ENCODE results near the gene PPP4R4.
"Not testable (repeated sequence)": the region's sequence is repeated elsewhere in the genome, so short reads cannot be mapped to it uniquely, and the experiment has no call there.

The PPP4R4 gene

GRCh38 chr14:94203473-94204210 is 29.5 kb downstream of the PPP4R4 start:
- H3K4me3 ChIP-seq (ENCODE audit: low read depth, low read length) = no peak overlapping the region
- DNase-seq (ENCODE audit: low read depth) = no peak
- no peak for TF ChIP-seq CTCF (IDR thresholded peaks at IDR 0.05; ENCODE audit: low read depth, low read length, missing control alignments)

DNA sequence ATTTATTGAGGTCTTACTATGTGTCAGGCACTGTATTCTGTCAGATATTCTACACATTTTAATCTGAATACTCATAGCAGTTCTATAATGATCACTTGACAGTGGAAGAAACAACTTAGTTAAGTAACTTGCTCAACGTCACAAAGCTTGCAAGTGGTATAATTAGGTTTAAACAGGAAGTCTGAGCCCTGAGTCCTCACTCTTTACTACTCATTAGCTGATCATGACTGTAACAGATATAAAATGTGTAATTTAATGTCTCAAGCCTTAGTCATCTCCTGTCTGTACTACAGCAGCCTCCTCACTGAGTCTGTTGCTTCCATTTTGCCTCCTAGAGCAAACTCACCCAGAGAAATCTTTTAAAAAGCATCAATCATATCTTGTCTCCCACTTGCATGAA is 38.9 kb downstream of the PPP4R4 start:
- H3K4me3 ChIP-seq (ENCODE audit: low read depth, low read length) = no peak overlapping the region
- TF ChIP-seq CTCF (IDR thresholded peaks at IDR 0.05; ENCODE audit: low read depth, low read length, missing control alignments) = no peak
- no peak for DNase-seq (ENCODE audit: low read depth)

GRCh38 chr14:94213741-94214140 is 39.6 kb downstream of the PPP4R4 start:
- TF ChIP-seq CTCF (IDR thresholded peaks at IDR 0.05; ENCODE audit: low read depth, low read length, missing control alignments) = no peak
- no peak overlapping the region for H3K4me3 ChIP-seq (ENCODE audit: low read depth, low read length)
- DNase-seq (ENCODE audit: low read depth) = no peak

GRCh38 chr14:94217116-94217515 is 43.0 kb downstream of the PPP4R4 start:
- TF ChIP-seq CTCF (IDR thresholded peaks at IDR 0.05; ENCODE audit: low read depth, low read length, missing control alignments) = no peak
- no peak overlapping the region for H3K4me3 ChIP-seq (ENCODE audit: low read depth, low read length)
- DNase-seq (ENCODE audit: low read depth) = no peak

- DNase-seq (ENCODE audit: low read depth); H3K4me3 ChIP-seq (ENCODE audit: low read depth, low read length): not testable (repeated sequence)
Measured at GRCh38 chr14:94218198-94218886, 44.2 kb downstream of the PPP4R4 start.

DNA sequence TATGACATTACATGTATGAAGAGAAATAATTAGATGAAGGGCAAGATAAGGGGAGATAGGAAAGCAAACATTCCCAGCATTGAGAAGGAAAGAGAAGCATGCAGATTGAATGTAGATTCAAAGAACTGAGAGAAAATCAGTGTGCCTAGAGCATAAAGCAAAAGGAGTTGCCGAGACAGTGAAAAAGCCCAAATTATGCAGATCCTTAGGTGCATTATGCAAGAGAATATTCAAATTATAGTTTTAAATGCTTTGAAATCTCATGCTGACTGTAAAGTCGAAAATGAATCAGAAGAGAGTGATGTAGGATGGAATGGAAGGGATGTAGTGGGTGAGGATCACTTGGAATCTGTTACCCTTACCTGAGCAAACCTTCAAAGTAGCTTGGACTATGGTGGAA is 49.9 kb downstream of the PPP4R4 start:
- no peak overlapping the region for H3K4me3 ChIP-seq (ENCODE audit: low read depth, low read length)
- TF ChIP-seq CTCF (IDR thresholded peaks at IDR 0.05; ENCODE audit: low read depth, low read length, missing control alignments) = no peak
- no peak for DNase-seq (ENCODE audit: low read depth)

DNA sequence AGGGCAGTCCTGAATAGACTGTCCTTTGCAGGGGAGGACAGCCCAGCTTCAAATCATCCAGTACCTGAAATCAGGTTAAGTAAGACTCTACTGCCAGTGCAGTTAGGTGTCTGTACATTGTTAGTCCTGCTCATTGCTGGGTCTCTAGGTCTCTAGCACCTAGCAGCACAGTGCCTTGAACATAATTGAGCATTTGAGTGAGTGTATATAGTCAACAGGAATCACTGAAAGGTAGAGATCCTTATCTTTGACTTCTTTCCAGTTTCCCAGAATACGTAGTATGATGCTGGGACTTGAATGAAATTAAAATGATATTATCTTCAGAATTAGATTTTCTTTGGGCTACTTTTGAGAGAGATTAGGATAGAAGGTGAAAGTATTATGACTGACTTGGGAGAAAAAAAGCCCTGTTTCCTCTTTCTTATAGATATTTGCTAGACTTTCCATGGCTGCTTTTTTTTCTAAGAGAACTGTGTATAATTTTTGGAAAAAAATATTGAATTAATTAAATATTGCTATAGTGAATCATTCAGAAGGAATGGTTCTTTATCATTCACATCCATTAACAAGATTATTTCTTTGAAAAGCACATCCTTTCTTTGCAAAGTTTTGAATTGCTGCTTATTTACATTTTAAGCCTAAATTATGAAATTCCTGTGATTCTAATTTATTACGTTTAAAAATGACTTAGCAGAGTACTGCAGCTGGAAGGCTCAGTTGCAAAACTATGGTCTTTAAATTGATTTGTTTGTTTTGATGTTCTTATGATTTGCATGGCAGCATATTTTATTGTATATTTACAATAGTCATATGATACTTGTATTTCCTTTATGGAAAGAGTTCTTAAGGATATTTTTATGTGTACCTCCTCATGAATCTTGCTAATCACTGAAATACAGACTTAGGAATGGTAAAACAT is 51.6 kb downstream of the PPP4R4 start:
- no peak for TF ChIP-seq CTCF (IDR thresholded peaks at IDR 0.05; ENCODE audit: low read depth, low read length, missing control alignments)
- DNase-seq (ENCODE audit: low read depth) = no peak
- no peak overlapping the region for H3K4me3 ChIP-seq (ENCODE audit: low read depth, low read length)
